ENCODE results near the gene FBLN1. TPM values are rescaled to one million over a fixed set of nuclear protein-coding genes. Genes with fewer than 3 reads are reported as not detected.

Gene FBLN1
- total RNA-seq, 1 donor from 2014 or later = 186 TPM

GRCh38 chr22:45496451-45496941, 6.2 kb upstream of the FBLN1 start:
- Mint-ChIP-seq H3K27ac (ENCODE audit: unreplicated experiment) (no peak overlapping the region), H3K4me1 (ENCODE audit: low read depth) (peaks cover 42% of the 10 kb centered on the region), H3K27me3 (ENCODE audit: low read depth) (no peaks in the 10 kb centered on the region), H3K36me3 (ENCODE audit: low read depth) (no peaks in the 10 kb centered on the region), H3K4me3 (ENCODE audit: unreplicated experiment) (no peak overlapping the region), H3K9me3 (ENCODE audit: low read depth) (no peaks in the 10 kb centered on the region)
- TF ChIP-seq CTCF (IDR thresholded peaks at IDR 0.05) = no peak
- peak; percentile 27 for DNase-seq (ENCODE audit: low spot score)

- no peaks in the 10 kb centered on the region for H3K27me3 Mint-ChIP-seq (ENCODE audit: low read depth)
- H3K4me3 Mint-ChIP-seq (ENCODE audit: unreplicated experiment) = no peak overlapping the region
- H3K4me1 Mint-ChIP-seq (ENCODE audit: low read depth) = peaks cover 41% of the 10 kb centered on the region
- H3K36me3 Mint-ChIP-seq (ENCODE audit: low read depth) = no peaks in the 10 kb centered on the region
- no peak for TF ChIP-seq CTCF (IDR thresholded peaks at IDR 0.05)
- H3K9me3 Mint-ChIP-seq (ENCODE audit: low read depth) = no peaks in the 10 kb centered on the region
- DNase-seq (ENCODE audit: low spot score) = peak; percentile 18
- no peak overlapping the region for H3K27ac Mint-ChIP-seq (ENCODE audit: unreplicated experiment)
Observed at GRCh38 chr22:45497351-45498145, 5.1 kb upstream of the FBLN1 start.

- Mint-ChIP-seq H3K36me3 (ENCODE audit: low read depth) (no peaks in the 10 kb centered on the region), H3K27ac (ENCODE audit: unreplicated experiment) (no peak overlapping the region), H3K9me3 (ENCODE audit: low read depth) (no peaks in the 10 kb centered on the region), H3K27me3 (ENCODE audit: low read depth) (no peaks in the 10 kb centered on the region), H3K4me3 (ENCODE audit: unreplicated experiment) (no peak overlapping the region), H3K4me1 (ENCODE audit: low read depth) (peaks cover 41% of the 10 kb centered on the region)
- no peak for TF ChIP-seq CTCF (IDR thresholded peaks at IDR 0.05)
- DNase-seq (ENCODE audit: low spot score) = peak; percentile 60
Observed at GRCh38 chr22:45499746-45500145, 2.9 kb upstream of the FBLN1 start.

- H3K36me3 Mint-ChIP-seq (ENCODE audit: low read depth) = no peaks in the 10 kb centered on the region
- peak; percentile 59 for DNase-seq (ENCODE audit: low spot score)
- H3K27ac Mint-ChIP-seq (ENCODE audit: unreplicated experiment) = peak overlapping the region; percentile 96
- no peaks in the 10 kb centered on the region for H3K9me3 Mint-ChIP-seq (ENCODE audit: low read depth)
- peaks cover 32% of the 10 kb centered on the region for H3K4me1 Mint-ChIP-seq (ENCODE audit: low read depth)
- no peak for TF ChIP-seq CTCF (IDR thresholded peaks at IDR 0.05)
- H3K4me3 Mint-ChIP-seq (ENCODE audit: unreplicated experiment) = peak overlapping the region; percentile 85
- H3K27me3 Mint-ChIP-seq (ENCODE audit: low read depth) = no peaks in the 10 kb centered on the region
Observed at GRCh38 chr22:45503050-45503815, 550 bp downstream of the FBLN1 start.

- peak overlapping the region; percentile 96 for H3K27ac Mint-ChIP-seq (ENCODE audit: unreplicated experiment)
- H3K4me1 Mint-ChIP-seq (ENCODE audit: low read depth) = peaks cover 35% of the 10 kb centered on the region
- no peaks in the 10 kb centered on the region for H3K36me3 Mint-ChIP-seq (ENCODE audit: low read depth)
- DNase-seq (ENCODE audit: low spot score) = peak; percentile 69
- TF ChIP-seq CTCF (IDR thresholded peaks at IDR 0.05) = no peak
- H3K9me3 Mint-ChIP-seq (ENCODE audit: low read depth) = no peaks in the 10 kb centered on the region
- H3K4me3 Mint-ChIP-seq (ENCODE audit: unreplicated experiment) = peak overlapping the region; percentile 85
- no peaks in the 10 kb centered on the region for H3K27me3 Mint-ChIP-seq (ENCODE audit: low read depth)
Observed at GRCh38 chr22:45503816-45504372, 1.2 kb downstream of the FBLN1 start.

Measured in chondrocyte (in vitro differentiated cells).